Caco-2 (cell line): ENCODE results near the gene IDI1. TPM values are rescaled to one million over a fixed set of nuclear protein-coding genes. Genes with fewer than 3 reads are reported as not detected.
A peak's percentile ranks its signal among the peaks of the same experiment; 100 is the strongest.

ENCODE experiments used
- BruUV-seq: library from RNA; stranded (reverse); fragments of 400-500 nt; replicated peaks from 2 replicates; lab custom pipeline; 2021; lab: Mats Ljungman, UMichigan
- CTCF ChIA-PET: fragments of 300-600 bp; sonication (Branson Sonifier 250); formaldehyde crosslinking; loops from one replicate; lab custom pipeline; 2022; ENCODE audit warnings: antibody characterized with exemption; lab: Charles Lee
- POLR2A ChIA-PET: fragments of 300-600 bp; sonication (Branson Sonifier 250); formaldehyde crosslinking; loops from one replicate; lab custom pipeline; 2022; ENCODE audit warnings: antibody characterized with exemption; lab: Charles Lee
- DNase-seq, 2 experiments: peaks; one replicate each; pipeline versions ENCODE4 v3.0.0 to v3.0.0-alpha.2; 2020 to 2022
- H3K27me3 ChIP-seq: replicated peaks from 2 replicates; pipeline ENCODE4 v1.6.0; 2011; ENCODE audit warnings: low read length; ENCODE audit not compliant: control insufficient read depth, insufficient read depth
- H3K36me3 ChIP-seq: 2 replicates; pipeline ENCODE4 v1.5.1; 2011; ENCODE audit warnings: low read length; ENCODE audit not compliant: control insufficient read depth, insufficient read depth
- H3K4me1 ChIP-seq: fragments of 250-450 bp; sonication (Bioruptor Pico); 2 replicates; pipeline ENCODE4 v1.5.1; 2020; ENCODE audit warnings: mild to moderate bottlenecking
- H3K4me3 ChIP-seq: 2 replicates; pipeline ENCODE4 v1.5.1; 2011; ENCODE audit warnings: low read depth, mild to moderate bottlenecking, control low read depth, low read length
- H3K9me3 ChIP-seq: fragments of 250-450 bp; sonication (Bioruptor Pico); 2 replicates; pipeline ENCODE4 v1.5.1; 2020; ENCODE audit warnings: mild to moderate bottlenecking, moderate library complexity
- H3K27ac Mint-ChIP-seq: one replicate; pipeline ENCODE4 v1.8.0; 2022; ENCODE audit warnings: mixed read lengths; ENCODE audit not compliant: unreplicated experiment
- H3K27me3 Mint-ChIP-seq: one replicate; pipeline ENCODE4 v1.8.0; 2022; ENCODE audit warnings: mixed read lengths; ENCODE audit not compliant: insufficient read depth, unreplicated experiment
- H3K36me3 Mint-ChIP-seq: one replicate; pipeline ENCODE4 v1.8.0; 2022; ENCODE audit warnings: mild to moderate bottlenecking, mixed read lengths; ENCODE audit not compliant: insufficient read depth, unreplicated experiment
- H3K4me1 Mint-ChIP-seq: one replicate; pipeline ENCODE4 v1.8.0; 2022; ENCODE audit warnings: low read depth, mixed read lengths; ENCODE audit not compliant: unreplicated experiment
- H3K4me3 Mint-ChIP-seq: one replicate; pipeline ENCODE4 v1.8.0; 2022; ENCODE audit warnings: mild to moderate bottlenecking, moderate library complexity, mixed read lengths; ENCODE audit not compliant: unreplicated experiment
- H3K9me3 Mint-ChIP-seq: one replicate; pipeline ENCODE4 v1.8.0; 2022; ENCODE audit warnings: mixed read lengths; ENCODE audit not compliant: unreplicated experiment
- intact Hi-C: fragments of 100-400 bp; cut with micrococcal nuclease; formaldehyde crosslinking; loops from one replicate; pipeline ENCODE4 v1.10.0; 2022; ENCODE audit not compliant: unreplicated experiment
- total RNA-seq: library from RNA; stranded (reverse); gene quantifications from 2 replicates; pipeline ENCODE4 v1.2.3, GENCODE V29; 2022
- TF ChIP-seq, protein P1 (sequence below), 2 experiments: fragments of 200-600 bp in 1 of 2; IDR thresholded peaks; 1 replicate in 1 of 2; 2 replicates in 1 of 2; pipeline versions ENCODE4 v1.5.1 to v1.8.0; 2011 to 2022; ENCODE audit warnings: antibody characterized with exemption in 1 of 2, control low read depth in 1 of 2, inconsistent platforms in 1 of 2, low read depth in 1 of 2, low read length in 1 of 2, mild to moderate bottlenecking in 1 of 2, moderate library complexity in 1 of 2; ENCODE audit not compliant: insufficient read depth in 1 of 2, severe bottlenecking in 1 of 2, unreplicated experiment in 1 of 2

IDI1 gene
- total RNA-seq, 1 experiment from 2014 or later: 133 TPM

DNA sequence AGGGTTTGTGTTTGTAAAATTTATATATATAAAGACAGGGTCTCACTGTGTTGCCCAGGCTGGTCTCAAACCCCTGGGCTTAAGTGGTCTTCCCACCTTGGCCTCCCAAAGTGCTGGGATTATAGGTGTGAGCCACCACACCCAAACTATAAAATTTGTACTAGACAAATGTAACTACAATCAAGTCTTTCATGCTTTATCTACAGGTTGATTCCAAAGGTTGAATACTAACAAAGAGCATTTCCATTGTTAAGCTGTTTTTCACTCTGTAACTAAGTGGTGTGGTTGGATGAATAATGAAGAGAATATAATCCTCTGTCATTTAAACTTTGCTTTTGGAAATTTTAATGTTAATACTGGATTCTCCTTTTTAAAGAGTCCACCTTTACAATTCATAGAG is 29.7 kb upstream of the IDI1 start:
- DNase-seq: no peak
- no TSS peak for BruUV-seq
- H3K4me1 Mint-ChIP-seq: no peaks in the 10 kb centered on the region
- Histone ChIP-seq H3K4me1 (no peaks in the 10 kb centered on the region), H3K27me3 (no peaks in the 10 kb centered on the region), H3K4me3 (no peak overlapping the region), H3K9me3 (0 out of 2 replicates have a peak, but pooled peaks cover 3% of the 10 kb centered on the region), H3K36me3 (0 out of 2 replicates have a peak, but pooled peaks cover 1% of the 10 kb centered on the region)
- no peak overlapping the region for H3K27ac Mint-ChIP-seq
- peaks cover 46% of the 10 kb centered on the region for H3K36me3 Mint-ChIP-seq
- H3K4me3 Mint-ChIP-seq: no peak overlapping the region
- intact Hi-C loops: no loop called here
- no peaks in the 10 kb centered on the region for H3K9me3 Mint-ChIP-seq
- POLR2A ChIA-PET: no interaction called here
- CTCF ChIA-PET: no interaction called here
- TF ChIP-seq, protein P1, sequence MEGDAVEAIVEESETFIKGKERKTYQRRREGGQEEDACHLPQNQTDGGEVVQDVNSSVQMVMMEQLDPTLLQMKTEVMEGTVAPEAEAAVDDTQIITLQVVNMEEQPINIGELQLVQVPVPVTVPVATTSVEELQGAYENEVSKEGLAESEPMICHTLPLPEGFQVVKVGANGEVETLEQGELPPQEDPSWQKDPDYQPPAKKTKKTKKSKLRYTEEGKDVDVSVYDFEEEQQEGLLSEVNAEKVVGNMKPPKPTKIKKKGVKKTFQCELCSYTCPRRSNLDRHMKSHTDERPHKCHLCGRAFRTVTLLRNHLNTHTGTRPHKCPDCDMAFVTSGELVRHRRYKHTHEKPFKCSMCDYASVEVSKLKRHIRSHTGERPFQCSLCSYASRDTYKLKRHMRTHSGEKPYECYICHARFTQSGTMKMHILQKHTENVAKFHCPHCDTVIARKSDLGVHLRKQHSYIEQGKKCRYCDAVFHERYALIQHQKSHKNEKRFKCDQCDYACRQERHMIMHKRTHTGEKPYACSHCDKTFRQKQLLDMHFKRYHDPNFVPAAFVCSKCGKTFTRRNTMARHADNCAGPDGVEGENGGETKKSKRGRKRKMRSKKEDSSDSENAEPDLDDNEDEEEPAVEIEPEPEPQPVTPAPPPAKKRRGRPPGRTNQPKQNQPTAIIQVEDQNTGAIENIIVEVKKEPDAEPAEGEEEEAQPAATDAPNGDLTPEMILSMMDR (IDR thresholded peaks at IDR 0.05; ENCODE audit: insufficient read depth in 1 of 2, low read depth in 1 of 2, low read length in 1 of 2, severe bottlenecking in 1 of 2, unreplicated experiment in 1 of 2): no peak
- H3K27me3 Mint-ChIP-seq: no peaks in the 10 kb centered on the region

DNA sequence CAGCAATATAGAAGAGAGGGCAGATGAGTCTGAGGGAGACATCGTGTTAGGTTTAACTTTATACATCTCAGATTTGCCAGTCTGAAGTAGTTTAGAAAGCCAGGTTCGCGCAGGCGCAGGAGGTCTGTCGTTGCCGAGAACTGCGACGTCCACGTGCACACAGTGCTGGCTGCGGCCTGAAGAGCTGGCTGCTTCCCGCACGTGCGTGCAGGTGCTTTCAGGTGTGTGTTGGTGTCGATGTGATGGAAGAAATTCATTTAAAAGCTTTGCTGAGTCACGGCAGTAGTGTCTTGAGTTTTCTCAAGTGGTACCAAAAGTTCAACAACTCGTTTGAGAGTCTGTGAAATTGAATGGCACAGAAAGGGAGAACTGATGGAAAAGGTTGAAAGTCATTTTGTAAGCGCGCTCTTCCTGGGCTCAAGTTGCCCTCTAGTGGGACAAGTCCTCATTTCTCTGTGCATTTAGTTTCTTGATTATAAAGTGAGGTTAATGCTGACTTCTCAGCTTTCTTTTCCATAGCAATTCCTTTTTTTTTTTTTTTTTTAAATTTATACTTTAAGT is 25.9 kb upstream of the IDI1 start:
- H3K27ac Mint-ChIP-seq: no peak overlapping the region
- ChIA-PET POLR2A (interaction anchor here (0.6 kb wide), 1 partner anchor 31 kb away, joined by 3 read pairs; no protein-coding TSS in a partner anchor), CTCF (interaction anchor here (0.6 to 0.8 kb wide), 2 partner anchors 259 to 488 kb away, joined by 3 to 4 read pairs; no protein-coding TSS in a partner anchor)
- Histone ChIP-seq H3K36me3 (peaks cover 1% of the 10 kb centered on the region; the same call in 1 of the 2 replicates), H3K9me3 (0 out of 2 replicates have a peak, but pooled peaks cover 3% of the 10 kb centered on the region), H3K4me3 (no peak overlapping the region), H3K4me1 (peaks cover 14% of the 10 kb centered on the region), H3K27me3 (no peaks in the 10 kb centered on the region)
- H3K36me3 Mint-ChIP-seq: peaks cover 31% of the 10 kb centered on the region
- H3K4me3 Mint-ChIP-seq: no peak overlapping the region
- H3K9me3 Mint-ChIP-seq: no peaks in the 10 kb centered on the region
- peaks cover 11% of the 10 kb centered on the region for H3K4me1 Mint-ChIP-seq
- intact Hi-C loops: loop anchor here (2.0 kb wide), 1 partner anchor 26 kb away; the partner anchor contains the start of gene IDI1
- BruUV-seq: no TSS peak
- TF ChIP-seq, protein P1 (IDR thresholded peaks at IDR 0.05; ENCODE audit: insufficient read depth in 1 of 2, low read depth in 1 of 2, low read length in 1 of 2, severe bottlenecking in 1 of 2, unreplicated experiment in 1 of 2): peak; percentile 33 to 51
- H3K27me3 Mint-ChIP-seq: no peaks in the 10 kb centered on the region
- peak in 1 of 2 experiments; percentile 30 for DNase-seq

DNA sequence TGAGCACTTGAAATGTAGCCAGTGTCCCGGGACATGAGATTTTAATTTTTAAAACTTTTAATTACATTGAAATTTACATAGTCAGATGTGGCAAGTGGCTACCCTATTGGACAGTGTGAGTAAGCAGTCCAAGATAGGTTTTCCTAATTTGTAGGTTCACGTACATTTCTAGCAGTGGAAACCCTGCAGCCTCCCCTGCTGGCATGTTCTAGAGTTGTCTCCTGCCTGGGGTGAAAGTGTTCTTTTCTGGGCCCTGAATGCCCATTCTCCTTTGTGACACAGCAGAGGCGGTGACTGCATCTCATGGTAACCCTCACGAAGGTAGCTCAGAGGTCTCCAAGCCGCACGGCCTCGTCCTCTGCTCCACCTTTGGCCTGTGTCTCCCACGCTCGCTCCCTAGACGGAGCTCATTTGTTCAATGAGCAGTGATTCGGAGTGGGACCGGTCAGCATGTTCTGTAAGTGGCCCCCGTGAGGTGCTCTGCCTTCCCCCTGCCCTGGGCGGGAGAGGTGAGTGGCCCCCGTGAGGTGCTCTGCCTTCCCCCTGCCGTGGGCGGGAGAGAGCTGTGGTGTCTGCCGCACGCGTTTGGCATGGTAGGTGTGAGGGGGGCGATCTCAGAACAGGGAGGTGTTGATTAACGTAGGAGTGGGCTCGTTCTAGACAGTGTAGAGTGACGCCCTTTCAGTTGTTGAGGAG is 25.3 kb upstream of the IDI1 start:
- H3K4me3 ChIP-seq: no peak overlapping the region
- peaks cover 1% of the 10 kb centered on the region; the same call in 1 of the 2 replicates for H3K36me3 ChIP-seq
- POLR2A ChIA-PET: interaction anchor here (0.6 kb wide), 1 partner anchor 92 kb away, joined by 3 read pairs; no protein-coding TSS in a partner anchor
- no peak overlapping the region for H3K4me3 Mint-ChIP-seq
- CTCF ChIA-PET: no interaction called here
- intact Hi-C loops: loop anchor here (2.0 kb wide), 1 partner anchor 25 kb away; the partner anchor contains the start of gene IDI1
- H3K27me3 Mint-ChIP-seq: no peaks in the 10 kb centered on the region
- no peak for DNase-seq
- TF ChIP-seq, protein P1 (IDR thresholded peaks at IDR 0.05; ENCODE audit: insufficient read depth in 1 of 2, low read depth in 1 of 2, low read length in 1 of 2, severe bottlenecking in 1 of 2, unreplicated experiment in 1 of 2): peak in 1 of 2 experiments; percentile 16
- H3K9me3 ChIP-seq: 0 out of 2 replicates have a peak, but pooled peaks cover 3% of the 10 kb centered on the region
- no TSS peak for BruUV-seq
- H3K36me3 Mint-ChIP-seq: peaks cover 25% of the 10 kb centered on the region
- H3K4me1 ChIP-seq: peaks cover 14% of the 10 kb centered on the region
- no peaks in the 10 kb centered on the region for H3K9me3 Mint-ChIP-seq
- peaks cover 11% of the 10 kb centered on the region for H3K4me1 Mint-ChIP-seq
- no peak overlapping the region for H3K27ac Mint-ChIP-seq
- no peaks in the 10 kb centered on the region for H3K27me3 ChIP-seq
